ENCODE data around the gene FCHO2.

FCHO2 gene

DNA sequence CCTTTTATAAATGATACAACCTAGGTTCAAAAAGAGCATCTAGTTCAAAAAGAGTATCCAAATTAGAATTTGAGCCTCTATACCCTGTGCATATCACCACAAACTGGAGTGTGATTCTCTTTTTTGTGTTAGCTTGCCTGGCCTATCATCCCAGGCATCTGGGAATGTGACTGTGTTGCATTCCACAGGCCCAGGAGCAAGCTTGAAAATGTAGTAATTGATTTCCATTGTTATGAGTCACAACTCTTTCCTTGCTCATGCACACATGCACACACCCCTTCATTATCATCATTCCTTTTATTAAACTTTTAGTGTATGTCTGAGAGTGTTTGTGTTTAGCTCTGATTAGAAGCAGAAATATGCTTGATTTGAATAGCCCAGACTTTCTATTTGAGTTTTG, 75.2 kb downstream of the FCHO2 start:
- FAIRE-seq = no peak

DNA sequence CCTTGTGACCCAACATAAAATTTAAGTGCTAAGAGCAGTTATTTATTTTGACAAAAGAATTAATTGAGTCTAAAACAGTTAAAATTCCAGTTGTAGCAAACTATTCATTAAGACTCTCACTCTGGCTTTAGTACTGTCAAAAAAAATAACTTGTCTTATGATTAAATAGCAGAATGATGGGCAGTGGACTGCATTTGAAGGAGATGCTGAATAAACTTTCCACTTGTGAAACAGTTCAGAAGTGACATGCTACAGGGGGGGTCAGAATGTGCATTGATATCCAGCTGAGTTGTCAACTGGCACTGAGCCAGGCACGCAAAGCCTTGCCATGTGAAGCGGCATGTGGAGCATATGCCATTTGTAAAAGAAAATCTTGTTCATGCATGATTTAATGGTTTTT, 76.0 kb downstream of the FCHO2 start:
- FAIRE-seq = no peak

DNA sequence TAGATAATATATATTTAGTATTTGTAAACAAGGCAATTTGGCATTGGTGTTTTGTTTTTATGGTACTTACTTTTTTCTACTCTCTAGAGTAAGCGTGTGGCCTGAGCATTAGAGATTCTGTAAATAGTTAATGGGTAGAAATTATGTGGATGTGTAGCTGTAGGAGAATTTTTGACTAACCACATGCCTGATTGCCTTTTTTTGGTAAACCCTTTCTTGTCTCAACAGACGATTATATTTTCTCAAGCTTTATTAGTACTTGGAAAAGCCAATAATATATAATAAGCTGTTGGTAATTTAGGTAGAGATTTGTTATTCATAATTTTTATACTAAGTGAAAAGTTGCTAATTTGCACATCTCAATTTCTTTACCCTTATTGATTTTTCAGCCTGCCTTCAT, 76.8 kb downstream of the FCHO2 start:
- no peak for FAIRE-seq

DNA sequence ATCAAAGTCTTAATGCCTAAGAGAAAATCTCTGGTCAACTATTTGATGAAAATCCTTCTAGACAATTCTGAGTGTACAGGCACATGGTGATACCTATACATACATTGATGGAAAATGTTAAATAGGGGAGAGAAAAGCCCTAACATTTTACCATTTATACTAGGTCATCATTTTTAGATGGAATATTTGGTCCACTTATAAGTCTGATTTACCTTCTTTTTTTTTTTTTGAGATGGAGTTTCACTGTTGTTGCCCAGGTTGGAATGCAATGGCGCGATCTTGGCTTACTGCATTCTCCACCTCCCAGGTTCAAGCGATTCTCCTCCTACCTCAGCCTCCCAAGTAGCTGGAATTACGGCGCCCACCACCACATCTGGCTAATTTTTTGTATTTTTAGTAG, 81.7 kb downstream of the FCHO2 start:
- no peak for FAIRE-seq

DNA sequence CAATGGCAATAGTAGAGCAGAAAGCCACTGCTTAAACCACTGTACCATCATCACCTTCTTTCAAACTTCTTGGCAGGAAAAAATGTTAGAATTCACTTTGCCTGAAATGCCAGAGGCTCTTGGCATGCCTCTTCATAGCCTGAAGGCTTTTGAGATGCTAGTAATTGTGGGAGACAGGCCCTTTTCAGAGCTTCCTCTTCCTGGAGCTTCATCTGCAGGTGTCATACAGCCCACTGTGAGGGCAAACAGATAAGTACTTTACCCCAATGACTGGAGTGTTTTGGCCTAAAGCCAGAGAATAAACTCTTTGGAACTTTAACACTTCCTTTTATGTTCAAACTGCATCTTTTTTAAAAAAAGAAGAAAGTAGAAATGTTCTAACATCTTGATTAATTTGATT, 83.2 kb downstream of the FCHO2 start:
- no peak for FAIRE-seq

DNA sequence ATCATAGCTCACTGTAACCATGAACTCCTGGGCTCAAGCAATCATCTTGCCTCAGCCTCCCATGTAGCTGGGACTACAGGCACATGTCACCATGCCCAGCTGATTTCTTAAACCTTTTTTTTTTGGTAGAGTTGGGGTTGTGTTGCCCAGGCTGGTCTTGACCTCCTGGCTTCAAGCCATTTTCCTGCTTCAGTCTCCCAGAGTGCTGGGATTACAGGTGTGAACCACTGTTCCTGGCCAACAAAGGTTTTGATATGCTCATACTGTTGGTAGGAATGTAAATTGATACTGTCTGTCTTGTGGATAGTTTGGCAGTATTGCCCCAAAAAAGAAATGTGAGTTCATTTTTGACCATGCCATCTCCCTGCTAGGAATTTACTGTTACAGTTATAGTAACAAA, 87.2 kb downstream of the FCHO2 start:
- FAIRE-seq = no peak

DNA sequence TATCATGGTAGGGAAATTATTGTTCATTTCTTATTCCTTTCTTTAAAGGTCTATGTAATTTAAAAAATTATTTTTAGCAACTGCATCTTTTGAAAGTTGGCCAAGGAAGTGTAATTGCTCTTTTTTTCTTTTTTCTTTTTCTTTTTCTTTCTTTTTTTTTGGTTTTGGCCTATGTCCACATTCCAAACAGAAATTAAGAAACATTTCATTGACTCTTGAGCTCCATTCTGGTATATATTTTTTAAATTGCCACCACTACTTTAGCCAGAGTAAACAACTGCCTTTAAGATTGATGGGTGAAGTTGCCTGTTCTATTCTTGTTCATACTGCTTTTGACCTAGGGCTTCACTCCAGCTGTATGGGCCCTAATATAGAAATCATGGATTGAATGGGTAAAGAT, 88.7 kb downstream of the FCHO2 start:
- FAIRE-seq = no peak

DNA sequence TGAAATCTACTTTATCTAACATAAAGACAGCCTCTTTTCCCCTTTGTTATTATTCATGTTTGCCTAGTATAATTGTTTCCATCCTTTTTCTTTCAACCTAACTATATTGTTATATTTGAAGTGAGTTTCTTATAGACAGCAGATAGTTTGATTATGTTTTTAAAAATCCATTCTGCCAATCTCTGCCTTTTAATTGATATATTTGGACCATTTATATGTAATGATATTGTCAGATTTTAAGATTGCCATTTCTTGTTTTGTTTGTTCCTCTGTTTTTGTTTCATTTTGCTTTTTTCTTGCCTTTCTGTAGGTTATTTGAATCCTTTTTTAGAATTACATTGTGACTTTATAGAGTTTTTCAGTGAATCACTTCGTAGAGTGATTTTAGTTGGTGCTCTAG, 89.8 kb downstream of the FCHO2 start:
- FAIRE-seq = peak; percentile 25

DNA sequence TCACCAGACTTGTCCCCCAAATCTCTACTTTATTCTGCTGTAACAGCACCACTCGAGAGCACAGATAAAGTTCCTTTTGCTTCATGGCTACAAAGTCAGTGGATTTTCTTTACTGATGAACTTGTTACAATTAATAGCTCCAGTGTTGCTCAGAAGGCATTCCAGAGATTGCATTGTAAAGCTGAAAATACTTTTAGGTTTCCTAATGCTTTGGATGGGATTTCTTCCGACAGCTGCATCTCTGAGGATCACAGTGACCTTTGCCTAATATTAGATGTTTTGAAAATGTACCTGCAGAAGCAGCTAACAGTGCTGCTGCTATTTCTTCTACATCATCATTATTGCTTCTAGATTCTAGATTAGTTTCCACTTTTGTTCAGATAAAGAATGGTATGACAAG, 105.8 kb downstream of the FCHO2 start:
- no peak for FAIRE-seq

DNA sequence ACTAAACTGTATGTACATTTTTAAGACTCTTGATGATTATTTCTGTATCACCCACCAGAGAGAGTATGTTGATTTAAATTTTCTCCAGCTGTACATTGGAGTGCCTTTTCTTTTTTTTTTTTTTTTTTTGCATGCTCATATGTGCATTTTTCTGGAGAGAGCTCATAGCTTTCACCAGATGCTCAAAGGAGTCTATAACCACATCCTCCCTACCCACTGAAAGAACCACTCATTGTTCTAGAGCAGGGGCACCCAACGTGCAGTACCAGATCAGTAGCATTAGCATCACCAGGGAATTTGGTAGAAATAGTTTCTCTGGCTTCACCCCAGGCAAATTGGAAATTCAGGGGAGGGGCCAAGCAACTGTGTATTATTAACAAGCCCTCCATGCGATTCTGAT, 110.6 kb downstream of the FCHO2 start:
- no peak for FAIRE-seq

DNA sequence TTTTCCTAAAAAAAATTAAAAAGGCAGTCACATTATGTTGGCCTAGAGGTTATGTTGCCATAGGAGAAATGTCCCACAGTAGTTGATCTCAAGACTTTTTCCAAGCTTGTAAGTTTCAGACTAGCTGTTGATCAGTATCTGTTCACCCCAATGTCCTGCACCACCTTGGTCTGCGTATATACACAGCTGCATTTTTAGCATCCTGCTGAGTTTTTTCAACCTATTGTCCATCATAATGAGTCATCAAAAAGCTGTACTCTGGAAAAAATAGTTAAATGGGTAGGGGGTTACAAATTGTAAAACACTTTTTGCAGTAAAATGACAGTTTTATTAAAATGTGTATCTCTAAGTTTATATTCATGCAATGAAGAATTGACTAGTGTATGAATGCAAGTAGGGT, 111.4 kb downstream of the FCHO2 start:
- no peak for FAIRE-seq

DNA sequence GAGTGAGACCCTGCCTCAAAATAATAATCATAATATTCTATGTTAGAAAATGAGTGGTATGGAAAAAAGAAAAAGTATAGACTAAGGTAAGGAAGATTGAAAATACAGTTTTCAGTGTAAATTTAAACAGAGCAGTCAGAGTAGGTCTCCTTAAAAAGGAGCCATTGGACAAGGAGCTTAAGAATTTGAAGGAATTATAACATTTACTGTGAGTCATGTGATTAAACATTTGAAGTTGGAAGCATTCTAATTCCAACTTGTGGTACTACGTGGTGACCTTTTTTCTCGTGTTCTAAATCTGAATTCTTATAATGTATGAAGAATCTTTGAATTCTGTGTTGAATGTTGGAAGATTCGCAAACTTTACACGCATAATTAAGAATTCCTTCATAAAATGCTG, 125.3 kb downstream of the FCHO2 start:
- no peak for FAIRE-seq

DNA sequence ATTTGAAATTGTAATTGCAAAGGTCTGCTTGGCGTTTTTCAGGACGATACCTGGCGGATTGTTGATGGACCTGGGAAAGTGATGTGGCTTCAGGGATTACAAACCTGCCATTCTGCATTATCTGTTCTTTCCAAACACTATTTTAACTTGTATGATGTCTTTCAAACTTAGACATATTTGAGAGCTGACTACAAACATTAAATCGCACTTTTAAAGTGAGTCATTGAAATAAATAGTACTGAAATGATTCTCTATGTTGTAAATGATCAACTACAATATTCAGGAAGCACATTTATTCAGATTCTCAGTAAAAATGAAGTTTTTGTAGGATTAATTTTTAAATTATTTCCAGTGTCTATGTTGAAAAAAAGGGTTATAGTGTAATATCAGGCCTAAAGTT, 132.2 kb downstream of the FCHO2 start:
- FAIRE-seq = no peak

DNA sequence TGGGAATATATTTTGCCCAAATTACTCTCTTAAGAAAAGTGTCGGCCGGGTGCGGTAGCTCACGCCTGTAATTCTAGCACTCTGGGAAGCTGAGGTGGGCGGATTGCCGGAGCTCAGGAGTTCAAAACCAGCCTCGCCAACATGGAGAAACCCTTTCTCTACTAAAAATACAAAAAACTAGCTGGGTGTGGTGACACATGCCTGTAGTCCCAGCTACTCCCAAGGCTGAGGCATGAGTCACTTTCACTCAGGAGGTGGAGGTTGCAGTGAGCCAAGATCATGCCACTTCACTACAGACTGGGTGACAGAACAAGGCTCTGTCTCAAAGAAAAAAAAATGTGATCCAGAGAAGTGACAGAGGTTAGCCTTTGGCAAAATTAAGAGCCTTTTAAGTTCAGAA, 138.1 kb downstream of the FCHO2 start:
- FAIRE-seq = no peak

DNA sequence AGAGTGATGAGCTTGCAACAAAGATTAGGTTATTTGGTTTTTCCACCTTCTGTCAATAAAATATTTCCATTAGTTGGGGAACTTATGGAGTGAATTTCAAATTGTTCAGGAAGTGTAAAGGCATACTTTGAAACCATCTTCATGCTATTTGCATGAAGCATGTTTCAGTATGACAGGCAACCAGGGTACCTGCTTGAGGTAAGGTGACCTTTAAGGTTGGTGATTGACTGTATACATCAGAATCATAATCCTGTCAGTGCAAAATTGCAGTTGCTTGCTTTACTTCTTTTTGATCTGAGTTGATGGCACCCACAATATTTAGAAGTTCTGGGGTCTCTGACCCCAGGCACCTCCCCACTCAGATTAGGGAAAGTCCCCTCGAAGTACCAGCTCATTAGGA, 138.6 kb downstream of the FCHO2 start:
- no peak for FAIRE-seq

DNA sequence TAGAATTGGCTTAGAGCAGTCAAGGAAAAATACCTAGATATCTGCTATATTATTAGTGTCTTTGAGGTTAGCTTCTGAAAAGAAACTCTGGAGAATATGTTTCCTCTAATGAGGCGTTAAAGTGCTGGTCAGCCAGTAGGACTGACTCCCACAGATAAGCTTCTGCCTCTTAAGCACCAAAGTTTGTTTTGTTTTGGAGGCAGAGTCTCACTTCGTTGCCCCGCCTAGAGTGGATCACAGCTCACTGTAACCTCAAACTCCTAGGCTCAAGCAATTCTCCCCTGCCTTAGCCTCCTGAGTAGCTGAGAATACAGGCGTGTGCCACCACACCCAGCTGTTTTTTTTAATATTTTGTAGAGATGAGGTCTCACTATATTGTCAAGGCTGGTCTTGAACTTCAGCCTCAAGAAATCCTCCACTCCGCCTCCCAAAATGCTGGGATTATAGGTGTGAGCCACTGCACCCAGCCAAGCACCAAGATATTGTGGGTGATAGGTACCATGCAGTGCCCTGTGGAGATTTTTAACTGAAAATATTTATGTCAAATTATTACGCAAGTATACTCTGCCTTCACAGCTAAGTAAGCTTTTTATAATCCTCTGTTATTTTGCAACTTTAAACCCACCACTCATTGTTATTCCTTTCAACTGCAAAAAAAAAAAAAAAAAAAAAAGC, 139.9 kb downstream of the FCHO2 start:
- no peak for FAIRE-seq

DNA sequence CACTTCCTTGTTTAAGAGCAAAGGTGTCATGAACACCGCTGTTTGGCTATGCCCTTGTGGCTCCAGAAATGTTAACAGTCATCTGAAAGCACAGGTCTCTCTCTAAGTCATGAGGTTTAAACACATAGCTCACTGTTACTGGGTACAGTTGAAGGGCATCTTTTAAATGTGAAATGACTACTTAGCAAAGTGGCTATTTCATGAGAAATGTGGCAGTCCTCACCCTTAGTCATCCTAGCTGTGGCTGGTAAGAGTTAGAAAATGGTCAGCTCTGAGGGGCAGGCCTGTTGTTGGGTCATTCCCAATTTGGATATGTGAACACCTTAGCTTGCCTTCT, 140.4 kb downstream of the FCHO2 start:
- FAIRE-seq = no peak

DNA sequence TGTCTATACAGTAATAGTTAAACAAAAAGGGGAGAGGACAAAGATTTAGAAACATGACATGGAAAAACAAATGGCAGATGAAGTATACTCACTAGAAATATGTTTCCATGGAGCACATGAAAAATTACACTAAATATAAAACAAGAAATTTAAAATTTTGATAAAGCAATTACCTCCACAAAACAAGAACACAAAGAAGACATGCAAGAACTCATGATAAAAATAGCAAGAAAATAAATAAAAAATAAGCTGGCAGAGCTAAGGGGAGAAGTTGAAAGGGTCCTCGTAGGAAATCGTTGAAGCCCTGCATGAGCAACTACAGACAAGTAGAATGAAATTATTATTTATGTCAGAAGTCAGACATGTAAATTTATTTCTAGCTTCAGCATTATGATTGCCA, 141.9 kb downstream of the FCHO2 start:
- no peak for FAIRE-seq

DNA sequence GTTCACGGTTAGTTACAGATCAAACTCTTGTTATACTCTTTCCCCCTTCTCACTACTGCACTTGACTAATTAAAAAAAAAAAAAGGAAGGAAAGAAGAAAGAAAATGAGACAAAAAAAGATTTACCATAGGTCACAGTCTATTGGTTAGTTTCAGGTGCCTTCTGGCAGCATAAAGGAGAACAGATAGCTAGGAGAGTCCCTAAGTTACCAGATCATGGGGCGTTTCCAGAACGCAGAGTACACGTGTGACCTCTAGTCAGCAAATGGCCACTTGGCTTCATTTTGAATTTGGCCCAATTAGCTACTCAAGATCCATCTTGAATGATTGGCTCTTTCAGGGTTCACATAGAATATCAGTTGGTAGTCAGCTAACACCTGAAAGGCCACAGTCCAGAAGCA, 144.3 kb downstream of the FCHO2 start:
- no peak for FAIRE-seq

DNA sequence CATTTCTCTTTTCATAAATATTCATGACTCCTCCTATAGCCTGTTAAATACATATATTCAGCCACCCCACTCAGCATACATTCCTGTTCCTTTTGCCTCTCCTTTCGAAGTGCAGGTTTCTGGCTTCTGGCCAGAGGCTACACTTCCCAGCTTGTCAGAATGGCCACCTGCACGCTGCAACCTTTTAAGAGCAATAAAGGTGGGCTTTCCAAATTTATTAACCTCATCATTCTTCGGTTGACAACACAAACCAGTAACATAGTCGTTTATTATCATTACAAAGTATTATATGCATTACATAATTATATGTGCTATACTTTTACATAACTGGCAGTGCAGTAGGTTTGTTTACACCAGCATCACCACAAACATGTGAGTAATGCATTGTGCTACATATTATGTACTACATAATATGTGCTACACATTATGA, 148.0 kb downstream of the FCHO2 start:
- no peak for FAIRE-seq

DNA sequence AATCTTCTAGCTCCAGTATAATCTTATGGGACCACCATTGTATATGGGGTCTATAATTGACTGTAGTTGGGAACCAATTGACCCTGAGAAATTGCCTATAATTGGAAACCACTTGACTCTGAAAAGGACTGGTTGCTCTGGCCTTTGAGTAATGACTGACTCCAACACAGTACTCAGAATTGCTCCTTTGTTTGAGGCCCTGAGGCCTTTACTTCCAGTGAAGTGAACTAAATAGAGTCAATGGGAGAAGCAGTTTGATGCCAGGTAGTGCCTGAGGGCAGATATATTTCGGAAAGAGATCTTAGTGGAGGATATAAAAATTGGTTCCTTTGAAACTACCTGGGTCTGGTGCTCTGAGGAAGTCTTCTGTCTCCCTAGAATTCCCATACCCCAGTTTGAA, 148.5 kb downstream of the FCHO2 start:
- no peak for FAIRE-seq

DNA sequence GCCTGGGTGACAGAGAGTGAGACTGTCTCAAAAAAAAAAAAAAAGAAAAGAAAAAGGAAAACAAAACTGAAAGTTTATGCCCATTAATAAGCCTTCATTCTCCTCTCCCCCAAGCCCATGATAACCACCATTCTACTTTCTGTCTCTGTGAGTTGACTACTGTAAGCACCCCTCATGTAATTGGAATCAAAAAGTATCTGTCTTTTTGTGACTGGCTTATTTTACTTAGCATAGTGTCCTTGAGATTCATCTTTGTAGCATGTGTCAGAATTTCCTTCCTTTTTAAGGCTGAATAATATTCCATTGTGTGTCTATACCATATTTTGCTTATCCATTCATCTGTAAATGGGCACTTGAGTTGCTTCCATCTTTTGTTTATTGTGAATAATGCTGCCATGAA, 150.5 kb downstream of the FCHO2 start:
- no peak for FAIRE-seq

DNA sequence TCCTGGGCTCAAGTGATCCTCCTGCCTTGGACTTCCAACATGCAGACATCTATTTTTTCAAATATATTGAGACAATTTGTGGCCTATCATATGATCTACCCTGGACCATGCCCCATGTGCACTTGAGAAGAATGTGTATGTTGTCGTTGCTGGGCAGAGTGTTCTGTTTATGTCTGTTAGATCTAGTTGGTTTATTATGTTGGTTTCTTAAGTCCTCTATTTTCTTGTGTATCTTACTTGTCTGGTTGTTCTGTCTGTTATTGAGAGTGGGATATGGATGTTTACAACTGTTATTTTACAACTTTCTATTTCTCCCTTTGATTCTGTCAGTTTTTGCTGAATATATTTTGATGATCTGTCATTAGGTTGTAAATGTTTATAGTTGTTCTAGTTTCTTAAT, 154.3 kb downstream of the FCHO2 start:
- no peak for FAIRE-seq

DNA sequence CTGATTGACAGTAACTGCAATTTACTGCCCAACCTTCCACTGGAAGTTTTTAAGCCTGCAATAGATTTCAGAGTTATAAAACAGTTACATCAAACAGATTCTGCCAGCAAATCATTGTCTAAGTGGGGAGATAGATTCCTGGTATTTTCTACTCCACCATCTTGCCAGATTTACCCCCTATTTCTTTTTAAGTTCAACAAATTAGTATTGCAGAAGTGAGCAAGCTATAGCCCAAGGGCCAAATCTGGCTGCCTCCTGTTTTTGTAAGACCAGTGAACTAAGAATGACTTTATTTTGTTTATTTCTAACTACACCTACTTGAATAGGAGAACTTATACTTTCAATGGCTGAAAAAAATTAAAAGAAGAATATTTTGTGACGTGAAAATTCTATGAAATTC, 155.7 kb downstream of the FCHO2 start:
- FAIRE-seq = no peak

DNA sequence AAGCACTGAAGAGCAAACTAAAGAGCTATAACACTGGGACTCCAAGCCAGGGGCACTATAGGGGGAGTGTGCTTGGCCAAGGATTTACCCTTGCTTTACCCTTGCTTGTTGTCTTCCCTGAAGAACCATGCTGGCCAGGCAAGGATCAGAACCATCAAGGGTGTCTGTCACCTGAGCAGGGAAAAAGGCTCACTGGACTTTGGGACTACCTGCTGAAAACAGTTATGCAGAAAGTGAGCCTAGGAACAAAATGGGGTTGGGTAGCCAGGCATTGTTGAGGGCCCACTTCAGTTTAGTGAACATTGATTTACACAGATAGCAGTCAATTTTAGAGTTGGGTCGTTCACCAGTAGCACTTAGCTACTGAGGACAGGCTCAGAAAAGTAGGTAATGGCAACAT, 156.5 kb downstream of the FCHO2 start:
- FAIRE-seq = no peak

Data from A204.1 (cell line).